ENCODE data around the gene ZNF248.

The ZNF248 gene

GRCh38 chr10:37856881-37857286 is 526 bp downstream of the ZNF248 start:
- peak; percentile 29 for ATAC-seq
- no peak for TF ChIP-seq ZFP3 (CRISPR knock-in tag; IDR thresholded peaks at IDR 0.05)

- TF ChIP-seq OSR1 (CRISPR knock-in tag; IDR thresholded peaks at IDR 0.05) = no peak
- no peak for TF ChIP-seq ZNF8 (CRISPR knock-in tag; IDR thresholded peaks at IDR 0.05)
- no peak for TF ChIP-seq TSHZ2 (CRISPR knock-in tag; IDR thresholded peaks at IDR 0.05)
- TF ChIP-seq CSRNP3 (CRISPR knock-in tag; IDR thresholded peaks at IDR 0.05) = no peak
- TF ChIP-seq CSDC2 (CRISPR knock-in tag; IDR thresholded peaks at IDR 0.05) = no peak
- TF ChIP-seq PATZ1 (CRISPR knock-in tag; IDR thresholded peaks at IDR 0.05; ENCODE audit: borderline replicate concordance) = no peak
- ATAC-seq = no peak
Observed at GRCh38 chr10:37855636-37856035, 1.8 kb downstream of the ZNF248 start.

GRCh38 chr10:37854626-37855025 is 2.8 kb downstream of the ZNF248 start:
- no peak for ATAC-seq
- TF ChIP-seq OSR1 (CRISPR knock-in tag; IDR thresholded peaks at IDR 0.05) (no peak), TCF4 (CRISPR knock-in tag; IDR thresholded peaks at IDR 0.05; ENCODE audit: borderline replicate concordance) (no peak), ZNF565 (CRISPR knock-in tag; conservative IDR thresholded peaks at IDR 0.05; ENCODE audit: low read depth) (no peak), RARB (CRISPR knock-in tag; IDR thresholded peaks at IDR 0.05) (no peak), ZNF70 (CRISPR knock-in tag; IDR thresholded peaks at IDR 0.05) (no peak), POU6F1 (CRISPR knock-in tag; IDR thresholded peaks at IDR 0.05; ENCODE audit: borderline replicate concordance, low read depth) (no peak), ZFP30 (CRISPR knock-in tag; IDR thresholded peaks at IDR 0.05) (no peak), CSDC2 (CRISPR knock-in tag; IDR thresholded peaks at IDR 0.05) (no peak), TOX (CRISPR knock-in tag; IDR thresholded peaks at IDR 0.05; ENCODE audit: borderline replicate concordance) (no peak), CSRNP3 (CRISPR knock-in tag; IDR thresholded peaks at IDR 0.05) (no peak)

GRCh38 chr10:37844644-37845043 is 12.8 kb downstream of the ZNF248 start:
- no peak for ATAC-seq
- TF ChIP-seq PATZ1 (CRISPR knock-in tag; IDR thresholded peaks at IDR 0.05; ENCODE audit: borderline replicate concordance) = no peak
- TF ChIP-seq ESRRG (CRISPR knock-in tag; IDR thresholded peaks at IDR 0.05) = no peak
- TF ChIP-seq GLIS3 (CRISPR knock-in tag; IDR thresholded peaks at IDR 0.05) = no peak
- no peak for TF ChIP-seq ISL1 (CRISPR knock-in tag; IDR thresholded peaks at IDR 0.05)
- no peak for TF ChIP-seq RARB (CRISPR knock-in tag; IDR thresholded peaks at IDR 0.05)
- TF ChIP-seq OSR1 (CRISPR knock-in tag; IDR thresholded peaks at IDR 0.05) = no peak
- no peak for TF ChIP-seq POU6F1 (CRISPR knock-in tag; IDR thresholded peaks at IDR 0.05; ENCODE audit: borderline replicate concordance, low read depth)
- no peak for TF ChIP-seq ZNF70 (CRISPR knock-in tag; IDR thresholded peaks at IDR 0.05)
